ENCODE measurements around the gene NUDCD2.
"Not testable (repeated sequence)": the region's sequence is repeated elsewhere in the genome, so short reads cannot be mapped to it uniquely, and the experiment has no call there.

NUDCD2 gene

DNA sequence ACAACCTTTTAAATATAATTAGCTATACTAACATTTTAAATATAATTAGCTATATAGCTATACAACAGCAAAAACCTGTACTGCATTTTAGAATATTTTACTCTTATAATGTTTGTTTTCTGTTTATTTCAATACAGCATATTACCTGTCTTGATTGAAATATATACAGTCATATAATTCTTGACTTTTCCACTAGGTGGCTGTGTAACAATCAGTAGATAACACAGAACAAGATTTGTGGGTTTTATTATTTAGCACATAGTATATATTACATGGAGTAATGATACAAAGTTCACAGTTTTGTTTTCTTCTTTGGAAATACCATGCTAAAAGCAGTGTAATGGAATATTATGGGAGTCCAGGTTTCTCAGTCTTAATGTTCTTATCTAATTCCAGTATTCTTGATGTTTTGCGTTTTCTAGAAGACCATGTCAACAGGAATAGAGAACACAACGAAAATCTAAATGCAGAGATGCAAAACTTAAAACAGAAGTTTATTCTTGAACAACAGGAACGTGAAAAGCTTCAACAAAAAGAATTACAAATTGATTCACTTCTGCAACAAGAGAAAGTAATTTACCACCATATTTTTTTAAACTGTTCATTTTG, 13.8 kb upstream of the NUDCD2 start:
- Histone ChIP-seq H3K4me1 (ENCODE audit: control insufficient read depth in 2 of 2, insufficient read depth in 2 of 2, low read length in 2 of 2) (no peaks in the 10 kb centered on the region), H3K36me3 (ENCODE audit: control insufficient read depth in 2 of 2, insufficient read depth in 2 of 2, low read length in 2 of 2) (peaks cover 0 to 10% of the 10 kb centered on the region in 2 donors), H3K9ac (ENCODE audit: low read depth in 1 of 2, low read length in 2 of 2) (no peak overlapping the region), H3K4me3 (ENCODE audit: low read length in 2 of 2) (no peak overlapping the region), H3K27me3 (ENCODE audit: control insufficient read depth in 2 of 2, insufficient read depth in 2 of 2, low read length in 2 of 2) (no peaks in the 10 kb centered on the region), H3K27ac (ENCODE audit: low read depth in 2 of 2, low read length in 2 of 2) (no peak overlapping the region), H3K9me3 (ENCODE audit: control insufficient read depth in 2 of 2, low read length in 2 of 2) (no peaks in the 10 kb centered on the region)

DNA sequence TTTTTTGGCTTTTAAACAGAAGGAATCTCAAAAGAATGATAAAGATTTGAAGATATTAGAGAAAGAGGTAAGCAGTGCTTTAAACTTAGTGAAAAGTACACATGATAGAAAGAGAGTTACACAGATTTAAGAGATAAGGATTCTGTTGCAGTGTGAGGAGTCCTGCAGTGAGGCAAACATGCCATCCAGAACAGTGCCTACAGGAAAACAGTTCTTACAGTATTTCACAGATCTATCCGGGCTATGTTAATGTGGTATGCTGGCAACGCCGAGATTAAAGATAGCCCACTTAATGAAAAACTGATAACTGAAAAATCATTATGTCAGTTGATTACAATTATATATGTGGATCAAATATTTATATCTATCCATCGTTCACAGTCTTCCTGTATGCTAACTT, 7.8 kb upstream of the NUDCD2 start:
- Histone ChIP-seq H3K4me1 (ENCODE audit: control insufficient read depth in 2 of 2, insufficient read depth in 2 of 2, low read length in 2 of 2) (no peaks in the 10 kb centered on the region), H3K27ac (ENCODE audit: low read depth in 2 of 2, low read length in 2 of 2) (no peak overlapping the region), H3K4me3 (ENCODE audit: low read length in 2 of 2) (no peak overlapping the region), H3K9ac (ENCODE audit: low read depth in 1 of 2, low read length in 2 of 2) (no peak overlapping the region), H3K36me3 (ENCODE audit: control insufficient read depth in 2 of 2, insufficient read depth in 2 of 2, low read length in 2 of 2) (peaks cover 0 to 5% of the 10 kb centered on the region in 2 donors), H3K9me3 (ENCODE audit: control insufficient read depth in 2 of 2, low read length in 2 of 2) (no peaks in the 10 kb centered on the region), H3K27me3 (ENCODE audit: control insufficient read depth in 2 of 2, insufficient read depth in 2 of 2, low read length in 2 of 2) (no peaks in the 10 kb centered on the region)

DNA sequence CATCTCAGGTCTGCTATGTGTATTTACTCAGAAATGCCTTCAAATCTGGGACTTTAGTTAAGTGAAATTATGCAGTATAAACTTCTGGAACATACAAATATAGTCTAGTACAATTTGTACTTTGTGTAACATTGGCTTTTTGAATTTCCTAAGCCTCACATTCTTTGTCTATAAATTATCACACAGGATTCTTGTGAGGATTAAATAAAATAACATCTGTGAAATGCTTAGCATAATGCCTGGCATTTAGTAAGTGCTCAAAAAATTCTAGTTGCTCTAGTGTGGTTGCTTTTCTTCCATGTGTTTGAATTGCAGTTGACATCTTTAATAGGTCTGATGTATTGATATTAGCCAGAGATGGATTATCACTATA, 3.1 kb upstream of the NUDCD2 start:
- H3K4me3 ChIP-seq (ENCODE audit: low read length in 2 of 2) = no peak overlapping the region
- peaks cover 12 to 17% of the 10 kb centered on the region in 2 donors for H3K4me1 ChIP-seq (ENCODE audit: control insufficient read depth in 2 of 2, insufficient read depth in 2 of 2, low read length in 2 of 2)
- H3K9ac ChIP-seq (ENCODE audit: low read depth in 1 of 2, low read length in 2 of 2) = no peak overlapping the region
- H3K9me3 ChIP-seq (ENCODE audit: control insufficient read depth in 2 of 2, low read length in 2 of 2) = no peaks in the 10 kb centered on the region
- no peaks in the 10 kb centered on the region for H3K27me3 ChIP-seq (ENCODE audit: control insufficient read depth in 2 of 2, insufficient read depth in 2 of 2, low read length in 2 of 2)
- H3K27ac ChIP-seq (ENCODE audit: low read depth in 2 of 2, low read length in 2 of 2) = no peak overlapping the region
- H3K36me3 ChIP-seq (ENCODE audit: control insufficient read depth in 2 of 2, insufficient read depth in 2 of 2, low read length in 2 of 2) = no peaks in the 10 kb centered on the region

DNA sequence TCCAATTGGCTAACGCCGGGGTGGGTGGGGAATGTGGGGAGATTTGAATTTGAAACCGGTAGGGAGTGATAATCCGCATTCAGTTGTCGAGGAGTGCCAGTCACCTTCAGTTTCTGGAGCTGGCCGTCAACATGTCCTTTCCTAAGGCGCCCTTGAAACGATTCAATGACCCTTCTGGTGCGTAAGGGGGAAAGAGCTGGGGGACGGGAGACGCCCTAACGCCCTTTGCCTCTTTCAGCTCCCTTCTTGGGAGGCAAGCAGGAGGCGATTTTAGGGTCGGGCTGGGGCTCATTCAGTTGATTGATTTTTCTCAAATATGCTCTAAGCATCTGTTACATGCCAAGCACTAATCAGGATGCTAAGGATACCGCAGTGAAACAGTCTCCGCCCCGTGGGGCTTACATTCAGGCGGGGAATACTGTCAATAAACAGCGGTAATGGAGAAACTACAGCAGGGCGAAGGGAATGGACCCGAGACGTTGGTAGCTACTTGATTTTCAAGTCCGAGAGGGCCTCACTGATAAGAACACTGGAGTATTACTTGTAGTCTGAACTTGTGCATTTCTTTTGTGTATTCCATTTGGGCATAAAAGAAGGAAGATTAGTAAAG, 765 bp upstream of the NUDCD2 start, which contains the start of gene HMMR:
TSS of gene HMMR (plus strand) at position 71 of the 610 bp plus-strand sequence. CDS start at position 132, 61 bp downstream.
- Histone ChIP-seq H3K9me3 (ENCODE audit: control insufficient read depth in 2 of 2, low read length in 2 of 2) (no peaks in the 10 kb centered on the region), H3K4me1 (ENCODE audit: control insufficient read depth in 2 of 2, insufficient read depth in 2 of 2, low read length in 2 of 2) (peaks cover 12 to 17% of the 10 kb centered on the region in 2 donors), H3K9ac (ENCODE audit: low read depth in 1 of 2, low read length in 2 of 2) (peak within 1 kb of the TSS; percentile 87), H3K36me3 (ENCODE audit: control insufficient read depth in 2 of 2, insufficient read depth in 2 of 2, low read length in 2 of 2) (peaks cover 3% of the 10 kb centered on the region in 2 donors), H3K27ac (ENCODE audit: low read depth in 2 of 2, low read length in 2 of 2) (peak within 1 kb of the TSS; percentile 95 to 96), H3K27me3 (ENCODE audit: control insufficient read depth in 2 of 2, insufficient read depth in 2 of 2, low read length in 2 of 2) (no peaks in the 10 kb centered on the region), H3K4me3 (ENCODE audit: low read length in 2 of 2) (peak within 1 kb of the TSS; percentile 88 to 91)

DNA sequence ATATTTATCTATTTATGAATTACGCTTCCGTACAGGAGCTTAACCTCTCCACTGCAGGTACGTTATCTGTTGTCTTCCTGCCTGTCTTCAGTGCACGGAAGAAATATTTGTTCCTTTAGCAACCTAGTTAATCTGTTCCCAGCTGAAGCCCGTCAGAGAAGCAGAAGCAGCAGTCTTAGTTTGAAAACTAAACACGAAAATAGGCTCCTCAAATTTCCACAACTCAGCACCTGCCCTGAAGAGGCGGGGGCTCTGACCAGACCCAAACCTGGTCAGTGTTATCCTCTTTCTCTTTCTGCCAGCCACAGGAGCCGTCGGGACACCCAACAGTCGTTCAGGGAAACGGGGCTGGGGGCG, 462 bp downstream of the NUDCD2 start:
- Histone ChIP-seq H3K9ac (ENCODE audit: low read depth in 1 of 2, low read length in 2 of 2) (peak overlapping the region; percentile 87), H3K4me3 (ENCODE audit: low read length in 2 of 2) (peak overlapping the region; percentile 88 to 91), H3K36me3 (ENCODE audit: control insufficient read depth in 2 of 2, insufficient read depth in 2 of 2, low read length in 2 of 2) (peaks cover 10 to 11% of the 10 kb centered on the region in 2 donors), H3K27ac (ENCODE audit: low read depth in 2 of 2, low read length in 2 of 2) (peak overlapping the region; percentile 95 to 96), H3K27me3 (ENCODE audit: control insufficient read depth in 2 of 2, insufficient read depth in 2 of 2, low read length in 2 of 2) (no peaks in the 10 kb centered on the region), H3K4me1 (ENCODE audit: control insufficient read depth in 2 of 2, insufficient read depth in 2 of 2, low read length in 2 of 2) (peaks cover 12 to 17% of the 10 kb centered on the region in 2 donors), H3K9me3 (ENCODE audit: control insufficient read depth in 2 of 2, low read length in 2 of 2) (no peaks in the 10 kb centered on the region)

DNA sequence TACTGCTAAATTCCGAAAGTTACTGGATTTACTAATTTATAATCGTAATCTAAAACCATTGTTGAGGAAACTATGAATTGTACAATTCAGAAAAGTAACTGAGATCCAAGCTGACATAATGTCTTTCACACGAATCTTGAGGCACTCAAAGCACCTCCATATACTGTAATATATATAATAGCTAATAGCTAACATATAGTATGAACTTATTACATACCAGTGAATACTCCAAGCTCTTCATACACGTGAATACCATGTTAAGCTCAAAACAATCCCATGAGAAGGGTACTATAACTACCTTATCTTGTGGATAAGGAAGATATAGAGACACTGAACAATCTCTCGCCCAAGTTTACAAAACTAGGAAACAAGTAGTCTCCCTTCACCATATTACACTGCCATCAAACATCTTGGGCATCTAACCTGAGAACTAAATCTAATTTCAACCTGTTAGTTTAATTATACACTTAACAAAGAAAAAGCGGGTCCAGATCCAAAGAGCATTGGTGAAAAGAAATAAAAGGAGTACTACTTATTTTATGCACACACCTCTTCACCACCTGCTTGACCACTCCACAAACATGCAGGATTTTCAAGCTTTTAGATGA, 1.0 kb downstream of the NUDCD2 start:
- Histone ChIP-seq H3K27me3 (ENCODE audit: control insufficient read depth in 2 of 2, insufficient read depth in 2 of 2, low read length in 2 of 2) (no peaks in the 10 kb centered on the region), H3K4me1 (ENCODE audit: control insufficient read depth in 2 of 2, insufficient read depth in 2 of 2, low read length in 2 of 2) (peaks cover 12 to 17% of the 10 kb centered on the region in 2 donors), H3K4me3 (ENCODE audit: low read length in 2 of 2) (peak overlapping the region; percentile 88 to 91), H3K9me3 (ENCODE audit: control insufficient read depth in 2 of 2, low read length in 2 of 2) (no peaks in the 10 kb centered on the region), H3K27ac (ENCODE audit: low read depth in 2 of 2, low read length in 2 of 2) (peak overlapping the region; percentile 95 to 96), H3K9ac (ENCODE audit: low read depth in 1 of 2, low read length in 2 of 2) (peak overlapping the region; percentile 87), H3K36me3 (ENCODE audit: control insufficient read depth in 2 of 2, insufficient read depth in 2 of 2, low read length in 2 of 2) (peaks cover 11 to 13% of the 10 kb centered on the region in 2 donors)

DNA sequence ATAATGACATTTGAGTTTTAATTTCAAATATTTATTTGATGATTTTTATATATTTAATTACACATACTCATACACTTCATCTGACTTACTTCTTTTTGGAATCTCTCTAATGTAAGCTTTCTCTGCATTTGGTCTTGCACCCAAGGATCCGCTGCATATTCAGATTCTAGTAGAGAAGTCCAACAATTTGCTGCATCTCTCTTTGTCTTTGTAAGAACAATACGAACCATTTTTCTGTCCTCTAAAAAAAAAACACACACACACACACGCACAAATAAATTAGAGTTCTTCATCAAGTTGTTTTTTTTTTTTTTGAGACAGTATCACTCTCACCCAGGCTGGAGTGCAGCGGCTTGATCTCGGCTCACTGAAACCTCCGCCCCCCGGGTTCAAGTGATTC, 3.1 kb downstream of the NUDCD2 start:
- Histone ChIP-seq H3K4me3 (ENCODE audit: low read length in 2 of 2) (no peak overlapping the region), H3K9me3 (ENCODE audit: control insufficient read depth in 2 of 2, low read length in 2 of 2) (no peaks in the 10 kb centered on the region), H3K4me1 (ENCODE audit: control insufficient read depth in 2 of 2, insufficient read depth in 2 of 2, low read length in 2 of 2) (peaks cover 7 to 17% of the 10 kb centered on the region in 2 donors), H3K27me3 (ENCODE audit: control insufficient read depth in 2 of 2, insufficient read depth in 2 of 2, low read length in 2 of 2) (no peaks in the 10 kb centered on the region), H3K27ac (ENCODE audit: low read depth in 2 of 2, low read length in 2 of 2) (no peak overlapping the region), H3K36me3 (ENCODE audit: control insufficient read depth in 2 of 2, insufficient read depth in 2 of 2, low read length in 2 of 2) (peaks cover 18 to 20% of the 10 kb centered on the region in 2 donors), H3K9ac (ENCODE audit: low read depth in 1 of 2, low read length in 2 of 2) (no peak overlapping the region)

DNA sequence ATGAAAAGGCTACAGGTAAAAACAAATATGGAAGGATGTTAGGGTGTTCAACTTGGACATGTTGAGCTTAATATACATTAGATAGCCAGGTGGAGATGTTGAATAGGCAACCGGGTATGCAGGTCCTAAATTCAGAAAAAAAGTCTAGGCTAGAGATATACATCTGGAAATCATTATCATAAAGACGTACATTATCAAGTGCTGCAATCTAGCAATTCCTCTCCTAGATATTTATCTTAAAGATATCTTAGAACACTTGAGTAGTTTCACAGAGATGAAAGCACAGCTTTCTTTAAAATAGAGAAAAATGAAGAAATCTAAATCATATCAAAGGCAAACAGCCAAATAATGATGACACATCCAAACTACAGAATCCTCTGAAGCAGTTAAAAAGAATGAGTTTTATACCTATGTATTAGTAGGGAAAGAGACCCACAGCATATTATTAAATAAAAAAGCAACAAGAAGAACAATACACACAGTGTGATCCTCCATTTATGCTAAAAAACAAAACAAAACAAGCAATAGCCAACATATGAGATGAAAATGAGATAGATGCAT, 3.8 kb downstream of the NUDCD2 start:
- H3K27me3 ChIP-seq (ENCODE audit: control insufficient read depth in 2 of 2, insufficient read depth in 2 of 2, low read length in 2 of 2) = no peaks in the 10 kb centered on the region
- H3K9ac ChIP-seq (ENCODE audit: low read depth in 1 of 2, low read length in 2 of 2) = no peak overlapping the region
- no peak overlapping the region for H3K27ac ChIP-seq (ENCODE audit: low read depth in 2 of 2, low read length in 2 of 2)
- no peaks in the 10 kb centered on the region for H3K9me3 ChIP-seq (ENCODE audit: control insufficient read depth in 2 of 2, low read length in 2 of 2)
- peaks cover 6 to 15% of the 10 kb centered on the region in 2 donors for H3K4me1 ChIP-seq (ENCODE audit: control insufficient read depth in 2 of 2, insufficient read depth in 2 of 2, low read length in 2 of 2)
- H3K4me3 ChIP-seq (ENCODE audit: low read length in 2 of 2) = no peak overlapping the region
- H3K36me3 ChIP-seq (ENCODE audit: control insufficient read depth in 2 of 2, insufficient read depth in 2 of 2, low read length in 2 of 2) = peaks cover 18 to 22% of the 10 kb centered on the region in 2 donors

DNA sequence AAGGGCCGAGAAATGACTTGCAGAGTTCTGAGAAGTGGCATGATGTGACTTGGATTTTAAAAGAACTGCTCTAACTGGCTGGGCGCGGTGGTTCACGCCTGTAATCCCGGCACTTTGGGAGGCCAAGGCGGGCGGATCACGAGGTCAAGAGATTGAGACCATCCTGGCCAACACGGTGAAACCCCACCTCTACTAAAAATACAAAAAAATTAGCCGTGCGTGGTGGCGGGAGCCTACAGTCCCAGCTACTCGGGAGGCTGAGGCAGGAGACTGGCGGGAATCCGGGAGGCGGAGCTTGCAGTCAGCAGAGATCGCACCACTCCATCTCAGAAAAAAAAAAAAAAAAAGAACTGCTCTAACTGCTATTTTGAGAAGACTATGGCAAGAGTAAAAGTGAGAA, 4.5 kb downstream of the NUDCD2 start:
- not testable (repeated sequence) for H3K9ac ChIP-seq (ENCODE audit: low read depth in 1 of 2, low read length in 2 of 2); H3K9me3 ChIP-seq (ENCODE audit: control insufficient read depth in 2 of 2, low read length in 2 of 2); H3K4me3 ChIP-seq (ENCODE audit: low read length in 2 of 2); H3K4me1 ChIP-seq (ENCODE audit: control insufficient read depth in 2 of 2, insufficient read depth in 2 of 2, low read length in 2 of 2); H3K27ac ChIP-seq (ENCODE audit: low read depth in 2 of 2, low read length in 2 of 2); H3K27me3 ChIP-seq (ENCODE audit: control insufficient read depth in 2 of 2, insufficient read depth in 2 of 2, low read length in 2 of 2)
- peaks cover 23% of the 10 kb centered on the region in 2 donors for H3K36me3 ChIP-seq (ENCODE audit: control insufficient read depth in 2 of 2, insufficient read depth in 2 of 2, low read length in 2 of 2)

DNA sequence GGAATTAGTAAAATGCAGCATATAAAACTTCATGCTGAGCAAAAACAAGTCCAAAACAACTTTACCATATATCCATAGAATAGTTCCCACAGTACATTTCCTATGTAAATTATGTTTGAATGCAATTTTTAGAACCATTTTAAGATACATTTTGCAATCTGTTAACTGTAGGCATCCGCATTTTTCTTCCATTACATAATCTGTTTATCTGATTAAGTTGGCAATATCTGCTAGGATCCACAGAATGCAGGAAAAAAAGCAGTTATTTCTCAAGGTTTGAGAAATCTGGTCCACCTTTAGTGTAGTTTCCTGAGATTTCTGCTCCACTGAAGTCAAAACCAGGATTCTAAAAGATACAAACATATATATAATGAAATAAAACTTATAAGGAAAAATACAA, 6.2 kb downstream of the NUDCD2 start:
- Histone ChIP-seq H3K4me1 (ENCODE audit: control insufficient read depth in 2 of 2, insufficient read depth in 2 of 2, low read length in 2 of 2) (peaks cover 2 to 4% of the 10 kb centered on the region in 2 donors), H3K9me3 (ENCODE audit: control insufficient read depth in 2 of 2, low read length in 2 of 2) (no peaks in the 10 kb centered on the region), H3K27me3 (ENCODE audit: control insufficient read depth in 2 of 2, insufficient read depth in 2 of 2, low read length in 2 of 2) (no peaks in the 10 kb centered on the region), H3K9ac (ENCODE audit: low read depth in 1 of 2, low read length in 2 of 2) (no peak overlapping the region), H3K4me3 (ENCODE audit: low read length in 2 of 2) (no peak overlapping the region), H3K27ac (ENCODE audit: low read depth in 2 of 2, low read length in 2 of 2) (no peak overlapping the region), H3K36me3 (ENCODE audit: control insufficient read depth in 2 of 2, insufficient read depth in 2 of 2, low read length in 2 of 2) (peaks cover 26 to 31% of the 10 kb centered on the region in 2 donors)

All from mucosa of rectum (tissue), 2 donors.